Measurements from ENCODE around the gene FREM1.
A peak's percentile ranks its signal among the peaks of the same experiment; 100 is the strongest.

The FREM1 gene

GRCh38 chr9:14713187-14713767, 197.0 kb downstream of the FREM1 start:
- no peak for DNase-seq (ENCODE audit: low read depth in 1 of 2, low spot score in 1 of 2)

GRCh38 chr9:14710804-14711203, 199.4 kb downstream of the FREM1 start:
- DNase-seq (ENCODE audit: low read depth in 1 of 2, low spot score in 1 of 2): no peak

GRCh38 chr9:14706530-14707140, 203.6 kb downstream of the FREM1 start:
- DNase-seq (ENCODE audit: low read depth in 1 of 2, low spot score in 1 of 2): no peak

- DNase-seq (ENCODE audit: low read depth in 1 of 2, low spot score in 1 of 2): no peak
These were observed 205.1 kb downstream of the FREM1 start for GRCh38 chr9:14705079-14705478.

- no peak for DNase-seq (ENCODE audit: low read depth in 1 of 2, low spot score in 1 of 2)
These were observed 205.9 kb downstream of the FREM1 start for GRCh38 chr9:14704281-14704680.

- no peak for DNase-seq (ENCODE audit: low read depth in 1 of 2, low spot score in 1 of 2)
These were observed 208.0 kb downstream of the FREM1 start for GRCh38 chr9:14702200-14702720.

GRCh38 chr9:14693251-14693861, 216.9 kb downstream of the FREM1 start, which contains the start of gene ZDHHC21:
ZDHHC21 (minus strand) TSS chr9:14693432; CDS start chr9:14674340, 19,092 bp downstream.
- DNase-seq (ENCODE audit: low read depth in 1 of 2, low spot score in 1 of 2): peak; percentile 32 to 36

- DNase-seq (ENCODE audit: low read depth in 1 of 2, low spot score in 1 of 2): peak; percentile 8 to 15
These were observed 217.6 kb downstream of the FREM1 start for GRCh38 chr9:14692470-14693250.

- no peak for DNase-seq (ENCODE audit: low read depth in 1 of 2, low spot score in 1 of 2)
These were observed 219.1 kb downstream of the FREM1 start for GRCh38 chr9:14690948-14691730.

GRCh38 chr9:14687042-14687719, 223.0 kb downstream of the FREM1 start:
- no peak for DNase-seq (ENCODE audit: low read depth in 1 of 2, low spot score in 1 of 2)

GRCh38 chr9:14686168-14686567, 224.1 kb downstream of the FREM1 start:
- no peak for DNase-seq (ENCODE audit: low read depth in 1 of 2, low spot score in 1 of 2)
